H1 (cell line): ENCODE data around the gene COX10. TPM values are rescaled to one million over a fixed set of nuclear protein-coding genes. Genes with fewer than 3 reads are reported as not detected.

Experiments
- CTCF ChIA-PET: fragments of 300-600 bp; sonication (Branson Sonifier 250); formaldehyde crosslinking; loops from one replicate; lab custom pipeline; 2021; ENCODE audit not compliant: partially characterized antibody; lab: Charles Lee
- POLR2A ChIA-PET: fragments of 300-600 bp; sonication (Branson Sonifier 250); formaldehyde crosslinking; loops from one replicate; lab custom pipeline; 2021; ENCODE audit warnings: inconsistent platforms; ENCODE audit not compliant: partially characterized antibody; lab: Charles Lee
- DNase-seq, 2 experiments: peaks; one replicate each; pipeline versions ENCODE4 v3.0.0 to v3.0.0-alpha.2; 2010 to 2022; ENCODE audit warnings: low spot score in 2 of 2, low read depth in 1 of 2, mixed read lengths in 1 of 2
- FAIRE-seq: peaks from 2 replicates; lab custom pipeline; 2011; peaks lifted over from hg19 to GRCh38; lab: Jason Lieb, UNC
- H2AFZ ChIP-seq: 2 replicates; pipeline ENCODE4 v1.8.1; 2012; ENCODE audit warnings: low read length, inconsistent platforms
- H2AK5ac ChIP-seq: 2 replicates; pipeline ENCODE4 v1.6.1; 2013; ENCODE audit warnings: low read depth, low read length
- H2BK120ac ChIP-seq: replicated peaks from 2 replicates; pipeline ENCODE3; 2013; ENCODE audit warnings: low read depth, low read length, inconsistent platforms
- H2BK12ac ChIP-seq: 2 replicates; pipeline ENCODE4 v1.6.1; 2013; ENCODE audit warnings: low read depth, low read length
- H2BK15ac ChIP-seq: 2 replicates; pipeline ENCODE4 v1.6.1; 2013; ENCODE audit warnings: low read length
- H2BK20ac ChIP-seq: 2 replicates; pipeline ENCODE4 v1.6.1; 2013; ENCODE audit warnings: low read length
- H2BK5ac ChIP-seq: 2 replicates; pipeline ENCODE4 v1.6.1; 2013; ENCODE audit warnings: low read depth, low read length
- H3K14ac ChIP-seq: 2 replicates; pipeline ENCODE4 v1.6.1; 2013; ENCODE audit warnings: inconsistent platforms; ENCODE audit not compliant: insufficient read length
- H3K18ac ChIP-seq: 2 replicates; pipeline ENCODE4 v1.6.1; 2013; ENCODE audit warnings: low read length; ENCODE audit errors: extremely low read depth
- H3K23ac ChIP-seq: 2 replicates; pipeline ENCODE4 v1.6.1; 2013; ENCODE audit warnings: inconsistent platforms; ENCODE audit not compliant: insufficient read length
- H3K23me2 ChIP-seq: 2 replicates; pipeline ENCODE4 v1.6.1; 2013; ENCODE audit warnings: low read depth, low read length
- H3K27ac ChIP-seq: 2 replicates; pipeline ENCODE4 v1.6.1; 2011; ENCODE audit warnings: low read depth, low read length, inconsistent platforms
- H3K27me3 ChIP-seq, 4 experiments: replicated peaks in 1 of 4; 1 replicate in 1 of 4; 2 replicates in 3 of 4; pipeline versions ENCODE4 v1.6.1 to v1.8.1; 2011 to 2013; ENCODE audit warnings: low read length in 3 of 4, mild to moderate bottlenecking in 3 of 4, inconsistent platforms in 2 of 4, mixed read lengths in 2 of 4, moderate library complexity in 1 of 4; ENCODE audit not compliant: control insufficient read depth in 3 of 4, insufficient read depth in 3 of 4; ENCODE audit errors: extremely low read depth in 1 of 4
- H3K36me3 ChIP-seq, 4 experiments: 2 replicates each; pipeline versions ENCODE4 v1.6.1 to v1.8.1; 2011 to 2013; ENCODE audit warnings: mild to moderate bottlenecking in 4 of 4, low read length in 3 of 4, moderate library complexity in 2 of 4, control low read depth in 1 of 4, inconsistent platforms in 1 of 4; ENCODE audit not compliant: insufficient read depth in 4 of 4, control insufficient read depth in 2 of 4
- H3K4ac ChIP-seq: replicated peaks from 2 replicates; pipeline ENCODE3; 2013; ENCODE audit warnings: low read length, low read depth, mixed read lengths, inconsistent platforms; ENCODE audit not compliant: insufficient read length
- H3K4me1 ChIP-seq, 4 experiments: replicated peaks in 1 of 4; 1 replicate in 1 of 4; 2 replicates in 3 of 4; pipeline versions ENCODE4 v1.6.1 to v1.8.1; 2011 to 2013; ENCODE audit warnings: low read length in 3 of 4, inconsistent platforms in 2 of 4, mixed read lengths in 1 of 4; ENCODE audit not compliant: insufficient read depth in 4 of 4, control insufficient read depth in 3 of 4
- H3K4me2 ChIP-seq, 2 experiments: 2 replicates each; pipeline versions ENCODE4 v1.6.1 to v1.8.1; 2011 to 2013; ENCODE audit warnings: low read depth in 2 of 2, low read length in 2 of 2, control low read depth in 1 of 2, inconsistent platforms in 1 of 2, mild to moderate bottlenecking in 1 of 2; ENCODE audit not compliant: insufficient read depth in 1 of 2
- H3K4me3 ChIP-seq, 4 experiments: fragments of 200-600, 300-600 bp in 1 of 4; sonication (generic), shearing (Covaris generic), sonication (Bioruptor Twin) in 1 of 4; 2 replicates each; pipeline versions ENCODE4 v1.5.1 to v1.8.1; 2011 to 2016; ENCODE audit warnings: low read length in 4 of 4, low read depth in 3 of 4, control low read depth in 2 of 4, inconsistent platforms in 2 of 4, mild to moderate bottlenecking in 2 of 4, mixed read lengths in 1 of 4, moderate library complexity in 1 of 4; ENCODE audit not compliant: insufficient read depth in 2 of 4; ENCODE audit errors: extremely low read depth in 1 of 4
- H3K56ac ChIP-seq: replicated peaks from 2 replicates; pipeline ENCODE3; 2013; ENCODE audit warnings: low read depth, mild to moderate bottlenecking, mixed read lengths, low read length, inconsistent platforms; ENCODE audit not compliant: insufficient read length
- H3K79me1 ChIP-seq: 2 replicates; pipeline ENCODE4 v1.6.1; 2013; ENCODE audit warnings: low read depth, low read length, control low read depth
- H3K79me2 ChIP-seq, 2 experiments: 2 replicates each; pipeline versions ENCODE4 v1.6.1 to v1.8.1; 2012 to 2013; ENCODE audit warnings: low read length in 2 of 2, mild to moderate bottlenecking in 2 of 2, inconsistent platforms in 1 of 2; ENCODE audit not compliant: insufficient read depth in 2 of 2, control insufficient read depth in 1 of 2
- H3K9ac ChIP-seq, 4 experiments: replicated peaks in 1 of 4; 1 replicate in 1 of 4; 2 replicates in 3 of 4; pipeline versions ENCODE4 v1.6.1 to v1.8.1; 2011 to 2013; ENCODE audit warnings: low read depth in 3 of 4, low read length in 3 of 4, control low read depth in 2 of 4, mild to moderate bottlenecking in 2 of 4, moderate library complexity in 2 of 4, inconsistent platforms in 1 of 4; ENCODE audit errors: extremely low read depth in 1 of 4
- H3K9me3 ChIP-seq, 2 experiments: 2 replicates each; pipeline versions ENCODE4 v1.6.1 to v1.8.1; 2012 to 2013; ENCODE audit warnings: mild to moderate bottlenecking in 2 of 2, moderate library complexity in 2 of 2, control low read depth in 1 of 2, inconsistent platforms in 1 of 2, low read depth in 1 of 2, low read length in 1 of 2, mixed read lengths in 1 of 2; ENCODE audit not compliant: insufficient read depth in 2 of 2
- H4K20me1 ChIP-seq, 2 experiments: replicated peaks in 1 of 2; 2 replicates each; pipeline versions ENCODE3 to v1.8.1; 2011 to 2013; ENCODE audit warnings: inconsistent platforms in 2 of 2, low read length in 2 of 2, mild to moderate bottlenecking in 1 of 2; ENCODE audit not compliant: insufficient read depth in 2 of 2, control insufficient read depth in 1 of 2
- H4K5ac ChIP-seq: 2 replicates; pipeline ENCODE4 v1.6.1; 2013; ENCODE audit warnings: low read length, low read depth, mixed read lengths, inconsistent platforms; ENCODE audit not compliant: insufficient read length
- H4K8ac ChIP-seq: 2 replicates; pipeline ENCODE4 v1.8.0; 2013; ENCODE audit warnings: mild to moderate bottlenecking, moderate library complexity, low read length, inconsistent platforms; ENCODE audit not compliant: insufficient read depth; ENCODE audit errors: extremely low read depth
- H4K91ac ChIP-seq: replicated peaks from 2 replicates; pipeline ENCODE3; 2013; ENCODE audit warnings: low read length, mixed read lengths, inconsistent platforms; ENCODE audit not compliant: insufficient read length
- BRCA1 ChIP-seq: IDR thresholded peaks from 2 replicates; pipeline ENCODE4 v1.6.1; 2012; ENCODE audit warnings: low read depth, low read length, improper control_type of control experiment
- CBX5 ChIP-seq: fragments of 300-800, 300-1000 bp; sonication (generic); IDR thresholded peaks from 2 replicates; pipeline ENCODE4 v1.7.1; 2016; ENCODE audit warnings: antibody characterized with exemption, low read length, low read depth
- CHD2 ChIP-seq: IDR thresholded peaks from 2 replicates; pipeline ENCODE4 v1.6.1; 2012; ENCODE audit warnings: low read length, improper control_type of control experiment
- CTBP2 ChIP-seq: IDR thresholded peaks from 2 replicates; pipeline ENCODE4 v1.7.0; 2011; ENCODE audit warnings: borderline replicate concordance, mild to moderate bottlenecking, moderate library complexity, mixed read lengths, low read length; ENCODE audit not compliant: insufficient read depth, insufficient read length
- GABPA ChIP-seq: IDR thresholded peaks from 2 replicates; pipeline ENCODE4 v1.6.1; 2011; ENCODE audit warnings: mild to moderate bottlenecking, low read length, moderate library complexity, borderline replicate concordance; ENCODE audit not compliant: insufficient read depth
- HDAC6 ChIP-seq: IDR thresholded peaks from one replicate; pipeline ENCODE4 v1.7.1; 2012; ENCODE audit warnings: low read depth, mild to moderate bottlenecking, inconsistent platforms, low read length, moderate library complexity
- KDM4A ChIP-seq: IDR thresholded peaks from one replicate; pipeline ENCODE4 v1.7.1; 2012; ENCODE audit warnings: low read depth, mild to moderate bottlenecking, moderate library complexity, low read length, inconsistent platforms; ENCODE audit not compliant: severe bottlenecking
- NANOG ChIP-seq: IDR thresholded peaks from 2 replicates; pipeline ENCODE4 v1.6.1; 2011; ENCODE audit warnings: low read length, low read depth, mild to moderate bottlenecking, inconsistent platforms; ENCODE audit not compliant: insufficient read depth, poor library complexity, severe bottlenecking
- PHF8 ChIP-seq: fragments of 200-600 bp; sonication (generic); conservative IDR thresholded peaks from 2 replicates; pipeline ENCODE4 v1.7.1; 2012; ENCODE audit warnings: low read depth, mild to moderate bottlenecking, inconsistent platforms, low read length, moderate library complexity
- POLR2A ChIP-seq, 2 experiments: IDR thresholded peaks; 1 replicate in 1 of 2; 2 replicates in 1 of 2; pipeline ENCODE4 v1.6.1; 2011; ENCODE audit warnings: low read depth in 2 of 2, low read length in 2 of 2, mild to moderate bottlenecking in 2 of 2; ENCODE audit errors: control extremely low read depth in 1 of 2
- RFX5 ChIP-seq: IDR thresholded peaks from 2 replicates; pipeline ENCODE4 v1.6.1; 2011; ENCODE audit warnings: low read depth, low read length, improper control_type of control experiment, borderline replicate concordance
- RXRA ChIP-seq: IDR thresholded peaks from 2 replicates; pipeline ENCODE4 v1.6.1; 2011; ENCODE audit warnings: low read depth, mild to moderate bottlenecking, low read length, moderate library complexity; ENCODE audit not compliant: insufficient read depth
- SIX5 ChIP-seq: IDR thresholded peaks from 2 replicates; pipeline ENCODE4 v1.6.1; 2011; ENCODE audit warnings: mild to moderate bottlenecking, low read depth, low read length
- SP1 ChIP-seq: IDR thresholded peaks from 2 replicates; pipeline ENCODE4 v1.6.1; 2011; ENCODE audit warnings: low read depth, low read length
- WGBS, 2 experiments: shearing (Covaris generic) in 1 of 2; methylation state at CpG; one replicate each; pipeline versions ENCODE4 v1.1.6 to v1.1.7; 2013 to 2015; ENCODE audit warnings: low lambda C conversion rate in 2 of 2, mixed read lengths in 2 of 2, inconsistent platforms in 1 of 2, low coverage in 1 of 2, missing lambda C conversion rate in 1 of 2; ENCODE audit not compliant: insufficient replicate concordance in 2 of 2, insufficient coverage in 1 of 2, insufficient read length in 1 of 2; ENCODE audit errors: extremely low coverage in 1 of 2, missing lambda C conversion rate in 1 of 2; 5-methylcytosine and 5-hydroxymethylcytosine counted together
- polyA plus RNA-seq, 7 experiments: library from polyadenylated mRNA; depleted of rRNA in 3 of 7; stranded (reverse) in 5 of 7; unstranded in 2 of 7; fragments of >200 nt in 5 of 7; fragments of 200-250 nt in 2 of 7; gene quantifications; 1 replicate in 5 of 7; 2 replicates in 1 of 7; 4 replicates in 1 of 7; pipeline versions ENCODE4 v1.2.1 to v1.2.3, GENCODE V29; 2011 to 2013; ENCODE audit warnings: missing spikeins in 2 of 7, mixed read lengths in 2 of 7
- total RNA-seq: library from RNA; stranded (reverse); fragmentation: NEBNext Ultra II Directional; extraction: Animal tissue kit (Norgen Biotek cat#: 25700); gene quantifications from 2 replicates; pipeline ENCODE4 v1.2.1, GENCODE V29; 2021

Gene COX10
- total and polyA plus RNA-seq, 2 of the 8 experiments (the other 6 are each of a cell fraction or from before 2014, with no cell fraction given) = 18.0 to 23.0 TPM

GRCh38 chr17:14125518-14126137 is 56.3 kb downstream of the COX10 start:
- Histone ChIP-seq H3K23ac (no peak overlapping the region), H2BK5ac (no peak overlapping the region), H3K18ac (no peak overlapping the region), H3K9me3 (no peaks in the 10 kb centered on the region), H3K4ac (no peak overlapping the region), H2AFZ (no peak overlapping the region), H4K8ac (no peak overlapping the region), H3K56ac (no peak overlapping the region), H2BK20ac (no peak overlapping the region), H3K79me1 (no peaks in the 10 kb centered on the region), H2BK120ac (no peak overlapping the region), H2BK15ac (no peak overlapping the region), H3K27me3 (no peaks in the 10 kb centered on the region), H3K4me2 (no peak overlapping the region), H2AK5ac (no peak overlapping the region), H3K9ac (no peak overlapping the region), H3K14ac (no peak overlapping the region), H3K36me3 (no peaks in the 10 kb centered on the region), H3K4me1 (peaks cover 0 to 5% (median 1%) of the 10 kb centered on the region in 4 experiments; a peak in 4 of 7 replicates), H4K91ac (no peak overlapping the region), H3K27ac (no peak overlapping the region), H3K4me3 (no peak overlapping the region), H4K20me1 (peaks cover 0 to 4% of the 10 kb centered on the region in 2 experiments), H3K23me2 (no peaks in the 10 kb centered on the region), H2BK12ac (no peak overlapping the region), H3K79me2 (peaks cover 3 to 14% of the 10 kb centered on the region in 2 experiments; a peak in 2 of 4 replicates), H4K5ac (no peak overlapping the region)
- no peak for DNase-seq
- ChIA-PET CTCF (no interaction called here), POLR2A (no interaction called here)
- 88% methylated on average over 6 of the region's 6 CpGs; no CpG with 5 or more reads in 1 of the 2 experiments for WGBS, 2 experiments
- TF ChIP-seq SIX5 = no peak
- TF ChIP-seq POLR2A (IDR thresholded peaks at IDR 0.05; ENCODE audit: control extremely low read depth in 1 of 2, low read depth in 2 of 2, low read length in 2 of 2) = no peak
- TF ChIP-seq CHD2 = no peak
- no peak for TF ChIP-seq CTBP2
- no peak for TF ChIP-seq PHF8
- no peak for TF ChIP-seq RFX5
- no peak for TF ChIP-seq BRCA1
- no peak for TF ChIP-seq RXRA
- TF ChIP-seq KDM4A = no peak
- no peak for TF ChIP-seq NANOG
- TF ChIP-seq SP1 = no peak
- no peak for TF ChIP-seq CBX5
- TF ChIP-seq GABPA = no peak
- TF ChIP-seq HDAC6 = no peak
- no peak for FAIRE-seq
